ENCODE results near the gene HSFX2. TPM values are rescaled to one million over a fixed set of nuclear protein-coding genes. Genes with fewer than 3 reads are reported as not detected.

Gene HSFX2
- total and polyA plus RNA-seq, 3 donors (not counting 1 experiment from before 2014, with no cell fraction given) = 0.06 TPM; not detected in 2

Other genes with a start within 250 kb of the HSFX2 start
- 10 to 100 TPM; 56.8 to 57.7 TPM for gene IDS, start 90.0 kb downstream of the HSFX2 start, total RNA-seq
- gene IDS, start 90.0 kb downstream of the HSFX2 start, polyA plus RNA-seq = 88.8 TPM
- gene EOLA1, start 54.3 kb downstream of the HSFX2 start, total RNA-seq = 10 to 100 TPM in 1 of 2 donors, 1 to 10 TPM in 1; 8.8 to 10.7 TPM
- 9.8 TPM for gene EOLA1, start 54.3 kb downstream of the HSFX2 start, polyA plus RNA-seq
- not detected for gene HSFX3, start 45.4 kb downstream of the HSFX2 start, total RNA-seq
- not detected for gene HSFX3, start 45.4 kb downstream of the HSFX2 start, polyA plus RNA-seq
- not detected for gene MAGEA9B, start 7.9 kb downstream of the HSFX2 start, total RNA-seq
- not detected for gene MAGEA9B, start 7.9 kb downstream of the HSFX2 start, polyA plus RNA-seq
- gene TMEM185A, start 36.5 kb upstream of the HSFX2 start, total RNA-seq = 10 to 100 TPM; 19.6 to 19.7 TPM
- 16.5 TPM for gene TMEM185A, start 36.5 kb upstream of the HSFX2 start, polyA plus RNA-seq
- gene MAGEA11, start 116.7 kb upstream of the HSFX2 start, total RNA-seq = not detected
- gene MAGEA11, start 116.7 kb upstream of the HSFX2 start, polyA plus RNA-seq = not detected
- 1 to 10 TPM in 1 of 2 donors, under 1 TPM in 1; 0.94 to 1.0 TPM for gene HSFX1, start 178.8 kb upstream of the HSFX2 start, total RNA-seq
- gene HSFX1, start 178.8 kb upstream of the HSFX2 start, polyA plus RNA-seq = 0.23 TPM
- gene MAGEA9, start 186.6 kb upstream of the HSFX2 start, total RNA-seq = not detected
- gene MAGEA9, start 186.6 kb upstream of the HSFX2 start, polyA plus RNA-seq = not detected